Pancreas (tissue), 10 donors: ENCODE results near the gene VWA5B1. TPM values are rescaled to one million over a fixed set of nuclear protein-coding genes. Genes with fewer than 3 reads are reported as not detected.

ENCODE experiments used
- ATAC-seq, 4 donors: fragments of 200-7000 bp; cut with Tn5 transposase; one replicate each; pipeline versions ENCODE4 v1.8.0 to v1.9.1; 2020; ENCODE audit warnings: mild to moderate bottlenecking in 4 of 4, moderate library complexity in 4 of 4
- DNase-seq, 6 donors: peaks; one replicate each; pipeline ENCODE4 v3.0.0-alpha.2; 2020
- FAIRE-seq: peaks from 2 replicates; lab custom pipeline; 2012; peaks lifted over from hg19 to GRCh38; lab: Jason Lieb, UNC
- H3K27ac ChIP-seq, 4 donors: fragments of 200-600 bp; sonication (generic); 1 replicate in 3 of 4; 2 replicates in 1 of 4; pipeline versions ENCODE4 v1.5.0 to v1.8.0; 2020
- H3K27me3 ChIP-seq, 4 donors: fragments of 200-600 bp; one replicate each; pipeline ENCODE4 v1.8.0; 2021
- H3K36me3 ChIP-seq, 3 donors: fragments of 200-600 bp; sonication (generic) in 1 of 3; one replicate each; pipeline versions ENCODE4 v1.5.0 to v1.8.0; 2020 to 2021
- H3K4me1 ChIP-seq, 3 donors: fragments of 200-600 bp; one replicate each; pipeline ENCODE4 v1.8.0; 2021
- H3K4me3 ChIP-seq, 4 donors: fragments of 200-600 bp; sonication (generic) in 2 of 4; one replicate each; pipeline versions ENCODE4 v1.5.0 to v1.8.0; 2020 to 2021
- H3K9me3 ChIP-seq, 4 donors: fragments of 200-600 bp; one replicate each; pipeline ENCODE4 v1.8.0; 2021
- WGBS, 2 donors: extraction: QIAGEN DNeasy Blood & Tissue Kit; methylation state at CpG; one replicate each; pipeline ENCODE4 v1.1.7; 2013; 5-methylcytosine and 5-hydroxymethylcytosine counted together
- intact Hi-C, 3 donors: fragments of 100-400 bp; cut with DNase I; formaldehyde crosslinking; loops; one replicate each; pipeline versions ENCODE4 v1.11.1 to v1.14.2; 2022
- polyA plus RNA-seq, 2 donors: library from polyadenylated mRNA; stranded (reverse); fragments of 200-250 nt; gene quantifications; one replicate each; pipeline ENCODE4 v1.2.3, GENCODE V29; 2013
- total RNA-seq, 6 donors: library from RNA; stranded (reverse); fragmentation: NEBNext Ultra II Directional in 4 of 6; extraction: Animal tissue kit (Norgen Biotek cat#: 25700) in 4 of 6; gene quantifications; one replicate each; pipeline versions ENCODE4 v1.2.1 to v1.2.4, GENCODE V29; 2021 to 2023
- TF ChIP-seq, protein P1 (sequence below), 4 donors: fragments of 200-600 bp; sonication (generic) in 3 of 4; IDR thresholded peaks; one replicate each; pipeline versions ENCODE4 v1.5.0 to v1.8.0; 2021; ENCODE audit warnings: antibody characterized with exemption in 4 of 4
- donor health status: healthy with polysubstance abuse.
- donor health status: DM: no; HTN: no; CAD: no; lungs with moderate emphysema.
- donor health status: DM: no; HTN: no; CAD: no.
- donor health status: control.
- donor health status: control.
- donor health status: Bipolar disorder and iron deficiency.
- donor health status: DM: yes; HTN: yes; CAD: no.
- donor health status: DM: no; HTN: no; CAD: no.
- donor health status: DM: no; HTN: no; CAD: no.
- donor health status: DM: yes; HTN: yes; CAD: no.

The VWA5B1 gene
- total and polyA plus RNA-seq, 8 donors: 0.16 to 0.70 (median 0.29) TPM; not detected in 1

DNA sequence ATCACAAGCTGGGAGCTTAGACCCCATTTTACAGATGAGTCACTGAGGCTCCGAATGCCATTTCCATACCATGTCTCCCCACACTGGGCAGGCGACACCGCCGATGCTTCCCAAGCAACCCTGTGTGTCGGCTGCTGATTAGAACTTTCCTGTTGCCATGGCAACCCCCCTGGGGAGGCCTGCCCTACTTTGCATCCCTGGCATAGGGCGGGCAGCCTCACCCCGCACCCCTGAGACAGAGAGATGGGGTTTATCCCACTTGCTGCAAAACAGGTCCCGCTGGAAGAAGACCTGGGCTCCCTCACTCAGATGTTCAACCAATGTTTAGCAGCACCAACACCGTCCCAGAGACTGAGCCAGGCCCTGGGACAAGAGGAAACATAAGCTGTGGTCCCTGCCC is 113.8 kb downstream of the VWA5B1 start:
- DNase-seq (no peak), ATAC-seq (no peak), FAIRE-seq (no peak)
- WGBS, 2 donors: 31 to 55% methylated on average over 9 of the region's 9 CpGs
- TF ChIP-seq, protein P1, sequence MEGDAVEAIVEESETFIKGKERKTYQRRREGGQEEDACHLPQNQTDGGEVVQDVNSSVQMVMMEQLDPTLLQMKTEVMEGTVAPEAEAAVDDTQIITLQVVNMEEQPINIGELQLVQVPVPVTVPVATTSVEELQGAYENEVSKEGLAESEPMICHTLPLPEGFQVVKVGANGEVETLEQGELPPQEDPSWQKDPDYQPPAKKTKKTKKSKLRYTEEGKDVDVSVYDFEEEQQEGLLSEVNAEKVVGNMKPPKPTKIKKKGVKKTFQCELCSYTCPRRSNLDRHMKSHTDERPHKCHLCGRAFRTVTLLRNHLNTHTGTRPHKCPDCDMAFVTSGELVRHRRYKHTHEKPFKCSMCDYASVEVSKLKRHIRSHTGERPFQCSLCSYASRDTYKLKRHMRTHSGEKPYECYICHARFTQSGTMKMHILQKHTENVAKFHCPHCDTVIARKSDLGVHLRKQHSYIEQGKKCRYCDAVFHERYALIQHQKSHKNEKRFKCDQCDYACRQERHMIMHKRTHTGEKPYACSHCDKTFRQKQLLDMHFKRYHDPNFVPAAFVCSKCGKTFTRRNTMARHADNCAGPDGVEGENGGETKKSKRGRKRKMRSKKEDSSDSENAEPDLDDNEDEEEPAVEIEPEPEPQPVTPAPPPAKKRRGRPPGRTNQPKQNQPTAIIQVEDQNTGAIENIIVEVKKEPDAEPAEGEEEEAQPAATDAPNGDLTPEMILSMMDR (IDR thresholded peaks at IDR 0.05): no peak
- Histone ChIP-seq H3K9me3 (no peaks in the 10 kb centered on the region), H3K36me3 (no peaks in the 10 kb centered on the region), H3K27me3 (no peaks in the 10 kb centered on the region), H3K4me1 (no peaks in the 10 kb centered on the region), H3K27ac (no peak overlapping the region), H3K4me3 (no peak overlapping the region)
- intact Hi-C loops: no loop called here

Other genes starting within 250 kb of the VWA5B1 start
- under 1 TPM in 5 of 6 donors, not detected in 1; 0.12 to 0.67 (median 0.35) TPM for gene PLA2G5, start 220.7 kb upstream of the VWA5B1 start, total RNA-seq
- 1 to 10 TPM; 1.7 to 2.0 TPM for gene PLA2G5, start 220.7 kb upstream of the VWA5B1 start, polyA plus RNA-seq
- under 1 TPM in 1 of 6 donors, not detected in 5; 0.25 TPM for gene PLA2G2D, start 171.3 kb upstream of the VWA5B1 start, total RNA-seq
- gene PLA2G2D, start 171.3 kb upstream of the VWA5B1 start, polyA plus RNA-seq: not detected
- gene PLA2G2F, start 151.6 kb upstream of the VWA5B1 start, total RNA-seq: not detected
- gene PLA2G2F, start 151.6 kb upstream of the VWA5B1 start, polyA plus RNA-seq: not detected
- gene UBXN10, start 104.8 kb upstream of the VWA5B1 start, total RNA-seq: 1 to 10 TPM in 2 of 6 donors, under 1 TPM in 4; 0.54 to 1.6 (median 0.75) TPM
- gene UBXN10, start 104.8 kb upstream of the VWA5B1 start, polyA plus RNA-seq: 1 to 10 TPM in 1 of 2 donors, under 1 TPM in 1; 0.61 to 2.4 TPM
- gene PLA2G2C, start 104.4 kb upstream of the VWA5B1 start, total RNA-seq: not detected
- gene PLA2G2C, start 104.4 kb upstream of the VWA5B1 start, polyA plus RNA-seq: not detected
- 1 to 10 TPM; 3.4 to 9.3 (median 5.5) TPM for gene CAMK2N1, start 195.3 kb downstream of the VWA5B1 start, total RNA-seq
- gene CAMK2N1, start 195.3 kb downstream of the VWA5B1 start, polyA plus RNA-seq: 10 to 100 TPM in 1 of 2 donors, 1 to 10 TPM in 1; 6.8 to 40.7 TPM
- 10 to 100 TPM in 5 of 6 donors, 1 to 10 TPM in 1; 9.9 to 16.5 (median 12.2) TPM for gene MUL1, start 217.3 kb downstream of the VWA5B1 start, total RNA-seq
- gene MUL1, start 217.3 kb downstream of the VWA5B1 start, polyA plus RNA-seq: 10 to 100 TPM in 1 of 2 donors, 1 to 10 TPM in 1; 3.5 to 10.6 TPM